A549 (cell line): ENCODE measurements around the gene ZFYVE19. TPM values are rescaled to one million over a fixed set of nuclear protein-coding genes. Genes with fewer than 3 reads are reported as not detected.

Experiments
- ATAC-seq, 2 experiments: fragments of 200-7000 bp in 1 of 2; fragments of >200 bp in 1 of 2; cut with Nextera tagmentation in 1 of 2; cut with Tn5 transposase in 1 of 2; 3 replicates each; pipeline versions ENCODE4 v1.8.0 to v1.9.1; 2018 to 2020; ENCODE audit warnings: mild to moderate bottlenecking in 1 of 2, moderate library complexity in 1 of 2
- CTCF ChIA-PET: fragments of 300-600 bp; sonication (Branson Sonifier 250); formaldehyde crosslinking; extraction: SDS; loops from one replicate; lab custom pipeline; 2021; ENCODE audit warnings: antibody characterized with exemption, inconsistent platforms; lab: Yijun Ruan, JAX
- POLR2A ChIA-PET: fragments of 350-600 bp; formaldehyde crosslinking; extraction: SDS; loops from one replicate; lab custom pipeline; 2021; ENCODE audit warnings: antibody characterized with exemption, inconsistent platforms; lab: Yijun Ruan, JAX
- DNase-seq, 2 experiments: peaks; one replicate each; pipeline versions ENCODE4 v3.0.0 to v3.0.0-alpha.2; 2011 to 2016; ENCODE audit warnings: low read depth in 1 of 2, low spot score in 1 of 2
- FAIRE-seq: peaks from 2 replicates; lab custom pipeline; 2011; peaks lifted over from hg19 to GRCh38; lab: Jason Lieb, UNC
- H3K27ac ChIP-seq, 2 experiments: fragments of >200 bp; sonication (Bioruptor Twin); formaldehyde crosslinking; 3 replicates each; pipeline ENCODE4 v1.5.1; 2016 to 2017
- H3K4me1 ChIP-seq: fragments of >200 bp; sonication (Bioruptor Twin); formaldehyde crosslinking; 3 replicates; pipeline ENCODE4 v1.6.1; 2016
- H3K4me2 ChIP-seq: fragments of >200 bp; sonication (Bioruptor Twin); formaldehyde crosslinking; 3 replicates; pipeline ENCODE4 v1.6.1; 2016
- H3K4me3 ChIP-seq: fragments of >200 bp; sonication (Bioruptor Twin); formaldehyde crosslinking; 3 replicates; pipeline ENCODE4 v1.5.1; 2016
- H3K9me3 ChIP-seq: fragments of >200 bp; sonication (Bioruptor Twin); formaldehyde crosslinking; 3 replicates; pipeline ENCODE4 v1.6.1; 2016
- CBX2 ChIP-seq: fragments of 200-600 bp; sonication (generic); IDR thresholded peaks from 2 replicates; pipeline ENCODE4 v1.6.1; 2016; ENCODE audit warnings: low read depth, mild to moderate bottlenecking, borderline replicate concordance
- CBX8 ChIP-seq: fragments of 200-600 bp; sonication (generic); IDR thresholded peaks from 2 replicates; pipeline ENCODE4 v1.6.1; 2016
- E2F6 ChIP-seq: IDR thresholded peaks from 2 replicates; pipeline ENCODE4 v1.6.1; 2012; ENCODE audit warnings: low read depth, borderline replicate concordance
- EHF ChIP-seq: fragments of 250-450 bp; sonication (Bioruptor Pico); IDR thresholded peaks from 2 replicates; pipeline ENCODE4 v1.5.0; 2020; ENCODE audit warnings: mild to moderate bottlenecking
- FOSB ChIP-seq: fragments of 250-450 bp; sonication (Bioruptor Pico); IDR thresholded peaks from 2 replicates; pipeline ENCODE4 v1.5.0; 2020; ENCODE audit warnings: mild to moderate bottlenecking, moderate library complexity
- FOXS1 ChIP-seq: fragments of 250-450 bp; sonication (Bioruptor Pico); IDR thresholded peaks from 2 replicates; pipeline ENCODE4 v1.5.0; 2020; ENCODE audit warnings: mild to moderate bottlenecking, moderate library complexity
- HDAC2 ChIP-seq: fragments of 200-600 bp; sonication (generic); IDR thresholded peaks from 2 replicates; pipeline ENCODE4 v1.6.1; 2016
- HES2 ChIP-seq: fragments of >200 bp; sonication (Bioruptor Twin); formaldehyde crosslinking; IDR thresholded peaks from 2 replicates; pipeline ENCODE4 v1.6.1; 2016
- HEYL ChIP-seq: fragments of 250-450 bp; sonication (Bioruptor Pico); IDR thresholded peaks from 2 replicates; pipeline ENCODE4 v1.8.0; 2021; ENCODE audit warnings: mild to moderate bottlenecking, moderate library complexity
- HOXA7 ChIP-seq: fragments of 250-450 bp; sonication (Bioruptor Pico); IDR thresholded peaks from 2 replicates; pipeline ENCODE4 v1.5.0; 2020; ENCODE audit warnings: mild to moderate bottlenecking, moderate library complexity
- HOXB13 ChIP-seq: fragments of 250-450 bp; sonication (Bioruptor Pico); IDR thresholded peaks from 2 replicates; pipeline ENCODE4 v1.5.0; 2020; ENCODE audit warnings: low read depth, mild to moderate bottlenecking, moderate library complexity
- HOXB5 ChIP-seq: fragments of 250-450 bp; sonication (Bioruptor Pico); IDR thresholded peaks from 2 replicates; pipeline ENCODE4 v1.5.0; 2020; ENCODE audit warnings: mild to moderate bottlenecking, moderate library complexity
- JUNB ChIP-seq: fragments of >200 bp; sonication (Bioruptor Twin); formaldehyde crosslinking; IDR thresholded peaks from 2 replicates; pipeline ENCODE4 v1.6.1; 2016
- KDM5A ChIP-seq: fragments of 200-600 bp; sonication (generic); IDR thresholded peaks from 2 replicates; pipeline ENCODE4 v1.6.1; 2016; ENCODE audit warnings: antibody characterized with exemption, mild to moderate bottlenecking
- MAFK ChIP-seq: fragments of 450-650 bp; IDR thresholded peaks from 2 replicates; pipeline ENCODE4 v1.6.1; 2014; ENCODE audit not compliant: partially characterized antibody
- MAZ ChIP-seq: fragments of 150-350 bp; IDR thresholded peaks from 2 replicates; pipeline ENCODE4 v1.6.1; 2014; ENCODE audit warnings: antibody characterized with exemption, low read depth, low read length, borderline replicate concordance
- MYC ChIP-seq: IDR thresholded peaks from 2 replicates; pipeline ENCODE4 v1.6.1; 2012; ENCODE audit warnings: mild to moderate bottlenecking, inconsistent platforms, low read length, improper control_type of control experiment, borderline replicate concordance
- NPAS2 ChIP-seq: fragments of 250-450 bp; sonication (Bioruptor Pico); IDR thresholded peaks from 2 replicates; pipeline ENCODE4 v1.8.0; 2022; ENCODE audit warnings: mild to moderate bottlenecking, moderate library complexity, borderline replicate concordance
- SMC3 ChIP-seq: fragments of >200 bp; sonication (Bioruptor Twin); formaldehyde crosslinking; IDR thresholded peaks from 3 replicates; pipeline ENCODE4 v1.6.1; 2018; ENCODE audit warnings: inconsistent platforms
- SREBF2 ChIP-seq: fragments of 450-650 bp; IDR thresholded peaks from 2 replicates; pipeline ENCODE4 v1.6.1; 2014; ENCODE audit warnings: mild to moderate bottlenecking, moderate library complexity
- TFCP2L1 ChIP-seq: fragments of 250-450 bp; sonication (Bioruptor Pico); IDR thresholded peaks from 2 replicates; pipeline ENCODE4 v1.5.0; 2021; ENCODE audit warnings: mild to moderate bottlenecking
- TP53 ChIP-seq: fragments of 250-450 bp; sonication (Bioruptor Pico); IDR thresholded peaks from 2 replicates; pipeline ENCODE4 v1.5.0; 2021; ENCODE audit warnings: mild to moderate bottlenecking, moderate library complexity
- ZC3H11A ChIP-seq: fragments of 450-650 bp; IDR thresholded peaks from 2 replicates; pipeline ENCODE4 v1.6.1; 2014; ENCODE audit warnings: antibody characterized with exemption, mild to moderate bottlenecking
- ZFP36 ChIP-seq: fragments of 450-650 bp; IDR thresholded peaks from 2 replicates; pipeline ENCODE4 v1.6.1; 2014; ENCODE audit warnings: borderline replicate concordance; ENCODE audit not compliant: partially characterized antibody
- ZSCAN20 ChIP-seq: fragments of 250-450 bp; sonication (Bioruptor Pico); IDR thresholded peaks from 2 replicates; pipeline ENCODE4 v1.8.0; 2022; ENCODE audit warnings: mild to moderate bottlenecking, moderate library complexity
- WGBS: methylation state at CpG from one replicate; pipeline ENCODE4 v1.1.6; 2017; ENCODE audit errors: missing lambda C conversion rate; 5-methylcytosine and 5-hydroxymethylcytosine counted together
- polyA plus RNA-seq, 4 experiments: library from polyadenylated mRNA; depleted of rRNA in 3 of 4; stranded (reverse); fragments of >200 nt; fragmentation: RNase III in 1 of 4; extraction: RNeasy Plus Mini Kit Qiagen cat#74134 plus additional on column Dnase treatment in 1 of 4; gene quantifications; 2 replicates in 3 of 4; 3 replicates in 1 of 4; pipeline ENCODE4 v1.2.3, GENCODE V29; 2011 to 2017
- TF ChIP-seq, protein P1 (sequence below): fragments of >200 bp; sonication (Bioruptor Twin); formaldehyde crosslinking; IDR thresholded peaks from 3 replicates; pipeline ENCODE4 v1.5.1; 2016
- TF ChIP-seq, protein P2 (sequence below): fragments of 250-450 bp; sonication (Bioruptor Pico); IDR thresholded peaks from 2 replicates; pipeline ENCODE4 v1.5.0; 2020; ENCODE audit warnings: low read depth, mild to moderate bottlenecking, moderate library complexity

The ZFYVE19 gene
- polyA plus RNA-seq, 2 of the 4 experiments (the other 2 are of a cell fraction): 15.6 to 25.6 TPM

DNA sequence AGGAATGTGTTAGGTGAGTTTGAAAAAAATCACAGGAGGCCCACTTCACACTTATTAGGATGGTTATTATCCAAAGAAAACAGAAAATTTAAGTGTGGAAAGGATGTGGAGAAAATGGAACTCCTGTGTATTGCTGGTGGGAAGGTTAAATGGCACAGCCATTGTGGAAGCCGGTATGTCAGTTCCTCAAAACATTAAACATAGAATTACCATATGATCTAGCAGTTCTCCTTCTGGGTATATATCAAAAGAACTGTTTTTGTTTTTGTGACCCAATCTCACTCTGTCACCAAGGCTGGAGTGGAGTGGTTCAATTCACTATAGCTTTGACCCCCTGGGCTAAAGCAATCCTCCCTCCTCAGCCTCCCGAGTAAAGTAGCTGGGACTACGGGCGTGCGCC lies 10.4 kb upstream of the ZFYVE19 start:
- no peak for ATAC-seq
- no peak overlapping the region for H3K4me3 ChIP-seq
- peak overlapping the region in 1 of 2 experiments; percentile 47; a peak in 2 of 6 replicates for H3K27ac ChIP-seq
- peaks cover 47% of the 10 kb centered on the region for H3K4me1 ChIP-seq
- FAIRE-seq: no peak
- no peaks in the 10 kb centered on the region for H3K9me3 ChIP-seq
- ChIA-PET POLR2A (no interaction called here), CTCF (interaction anchor here (0.6 to 1.7 kb wide), 4 partner anchors 10 to 246 kb away, joined by 3 to 4 read pairs (median 4); no protein-coding TSS in a partner anchor)
- 0 out of 3 replicates have a peak overlapping the region, but pooled peaks have one; percentile 13 for H3K4me2 ChIP-seq
- 94% methylated on average over 5 of the region's 5 CpGs for WGBS
- DNase-seq: no peak
- no peak for TF ChIP-seq SREBF2
- TF ChIP-seq HDAC2: no peak
- no peak for TF ChIP-seq JUNB
- no peak for TF ChIP-seq FOXS1

DNA sequence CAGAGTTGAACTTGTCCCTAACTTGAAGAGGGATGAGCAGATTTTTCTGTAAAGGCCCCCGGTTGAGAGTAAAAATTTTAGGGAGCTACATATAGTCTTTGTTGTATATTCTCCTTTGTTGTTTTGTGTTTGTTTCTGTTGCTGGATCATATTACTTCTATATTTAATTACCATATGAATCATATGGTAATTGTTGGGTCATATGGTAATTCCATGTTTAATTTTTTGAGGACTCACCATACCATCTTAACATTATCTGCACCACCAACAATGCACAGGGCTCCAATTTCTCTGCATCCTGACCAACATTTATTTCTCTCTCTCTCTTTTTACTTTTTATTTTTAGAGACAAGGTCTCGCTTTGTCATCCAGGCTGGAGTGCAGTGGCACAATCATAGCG lies 7.4 kb upstream of the ZFYVE19 start:
- FAIRE-seq (no peak), ATAC-seq (no peak)
- WGBS: 87% methylated on average over 3 of the region's 3 CpGs
- POLR2A ChIA-PET: no interaction called here
- TF ChIP-seq HOXA7: no peak
- no peak for TF ChIP-seq FOXS1
- TF ChIP-seq HOXB5: no peak
- no peak for TF ChIP-seq ZC3H11A
- TF ChIP-seq CBX8: no peak
- TF ChIP-seq, all 56 proteins: peak for 0
- Histone ChIP-seq H3K4me2 (no peak overlapping the region), H3K9me3 (no peaks in the 10 kb centered on the region), H3K4me1 (peaks cover 19% of the 10 kb centered on the region), H3K27ac (0 out of 6 replicates have a peak overlapping the region, but pooled peaks of 1 of the 2 experiments have one; percentile 35), H3K4me3 (no peak overlapping the region)
- no peak for DNase-seq
- CTCF ChIA-PET: no interaction called here

DNA sequence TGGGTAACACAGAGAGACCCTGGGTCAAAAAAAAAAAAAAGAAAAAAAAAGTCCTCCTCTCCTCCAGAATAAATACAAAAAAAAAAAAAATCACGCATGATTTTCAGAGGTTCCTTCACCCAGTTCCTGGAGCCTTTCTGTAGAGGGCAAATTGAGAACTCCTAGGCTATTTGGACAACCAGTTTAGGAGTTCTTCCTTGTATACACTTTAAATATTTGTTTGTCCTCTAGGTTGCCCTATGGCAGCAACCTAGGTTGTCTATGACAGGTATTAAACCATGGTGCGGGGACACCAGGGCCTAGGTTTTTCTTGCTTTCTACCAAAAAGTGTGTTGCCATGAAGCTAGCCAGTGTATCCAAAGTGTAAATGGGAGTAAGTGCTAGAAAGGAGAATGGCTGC lies 3.8 kb upstream of the ZFYVE19 start:
- Histone ChIP-seq H3K4me1 (peaks cover 11% of the 10 kb centered on the region; the same call in 1 of the 3 replicates), H3K9me3 (no peaks in the 10 kb centered on the region), H3K27ac (no peak overlapping the region), H3K4me2 (no peak overlapping the region), H3K4me3 (no peak overlapping the region)
- FAIRE-seq: no peak
- DNase-seq: no peak
- 83% methylated on average over 2 of the region's 2 CpGs for whole genome bisulfite sequencing
- ChIA-PET POLR2A (no interaction called here), CTCF (no interaction called here)
- TF ChIP-seq HES2 (no peak), E2F6 (no peak), TFCP2L1 (no peak), HOXB13 (CRISPR knock-in tag) (no peak), HEYL (CRISPR knock-in tag) (no peak), CBX2 (no peak), FOSB (CRISPR knock-in tag) (no peak), TP53 (CRISPR knock-in tag) (no peak), MYC (no peak), MAZ (no peak), ZSCAN20 (CRISPR knock-in tag) (no peak), KDM5A (no peak), NPAS2 (CRISPR knock-in tag) (no peak), SMC3 (no peak), EHF (CRISPR knock-in tag) (no peak), MAFK (no peak), HOXB5 (no peak), ZFP36 (no peak)
- TF ChIP-seq, protein P1, sequence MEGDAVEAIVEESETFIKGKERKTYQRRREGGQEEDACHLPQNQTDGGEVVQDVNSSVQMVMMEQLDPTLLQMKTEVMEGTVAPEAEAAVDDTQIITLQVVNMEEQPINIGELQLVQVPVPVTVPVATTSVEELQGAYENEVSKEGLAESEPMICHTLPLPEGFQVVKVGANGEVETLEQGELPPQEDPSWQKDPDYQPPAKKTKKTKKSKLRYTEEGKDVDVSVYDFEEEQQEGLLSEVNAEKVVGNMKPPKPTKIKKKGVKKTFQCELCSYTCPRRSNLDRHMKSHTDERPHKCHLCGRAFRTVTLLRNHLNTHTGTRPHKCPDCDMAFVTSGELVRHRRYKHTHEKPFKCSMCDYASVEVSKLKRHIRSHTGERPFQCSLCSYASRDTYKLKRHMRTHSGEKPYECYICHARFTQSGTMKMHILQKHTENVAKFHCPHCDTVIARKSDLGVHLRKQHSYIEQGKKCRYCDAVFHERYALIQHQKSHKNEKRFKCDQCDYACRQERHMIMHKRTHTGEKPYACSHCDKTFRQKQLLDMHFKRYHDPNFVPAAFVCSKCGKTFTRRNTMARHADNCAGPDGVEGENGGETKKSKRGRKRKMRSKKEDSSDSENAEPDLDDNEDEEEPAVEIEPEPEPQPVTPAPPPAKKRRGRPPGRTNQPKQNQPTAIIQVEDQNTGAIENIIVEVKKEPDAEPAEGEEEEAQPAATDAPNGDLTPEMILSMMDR: no peak
- TF ChIP-seq, protein P2, sequence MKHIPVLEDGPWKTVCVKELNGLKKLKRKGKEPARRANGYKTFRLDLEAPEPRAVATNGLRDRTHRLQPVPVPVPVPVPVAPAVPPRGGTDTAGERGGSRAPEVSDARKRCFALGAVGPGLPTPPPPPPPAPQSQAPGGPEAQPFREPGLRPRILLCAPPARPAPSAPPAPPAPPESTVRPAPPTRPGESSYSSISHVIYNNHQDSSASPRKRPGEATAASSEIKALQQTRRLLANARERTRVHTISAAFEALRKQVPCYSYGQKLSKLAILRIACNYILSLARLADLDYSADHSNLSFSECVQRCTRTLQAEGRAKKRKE (CRISPR knock-in tag): no peak
- no peak for ATAC-seq
